Lung (tissue), 12 donors: ENCODE data around the gene FOLR1. TPM values are rescaled to one million over a fixed set of nuclear protein-coding genes. Genes with fewer than 3 reads are reported as not detected.
A peak's percentile ranks its signal among the peaks of the same experiment; 100 is the strongest.
"Not testable (repeated sequence)": the region's sequence is repeated elsewhere in the genome, so short reads cannot be mapped to it uniquely, and the experiment has no call there.

Source experiments
- ATAC-seq: fragments of 200-7000 bp; cut with Tn5 transposase; one replicate; pipeline ENCODE4 v1.9.1; 2020; ENCODE audit warnings: moderate number of reproducible peaks; ENCODE audit not compliant: insufficient read depth, low FRiP score
- DNase-seq, 3 donors: peaks; one replicate each; pipeline ENCODE4 v3.0.0-alpha.2; 2013 to 2017
- H3K27ac ChIP-seq, 2 donors: one replicate each; pipeline ENCODE4 v1.5.1; 2013; ENCODE audit warnings: mild to moderate bottlenecking in 2 of 2, moderate library complexity in 2 of 2, control low read depth in 1 of 2, inconsistent platforms in 1 of 2, low read depth in 1 of 2, low read length in 1 of 2
- H3K27me3 ChIP-seq, 3 donors: one replicate each; pipeline ENCODE4 v1.5.1; 2013; ENCODE audit warnings: low read length in 2 of 3; ENCODE audit not compliant: control insufficient read depth in 3 of 3, insufficient read depth in 3 of 3
- H3K36me3 ChIP-seq, 4 donors: one replicate each; pipeline ENCODE4 v1.5.1; 2013; ENCODE audit warnings: low read length in 4 of 4, mild to moderate bottlenecking in 1 of 4, moderate library complexity in 1 of 4; ENCODE audit not compliant: control insufficient read depth in 4 of 4, insufficient read depth in 4 of 4
- H3K4me1 ChIP-seq, 5 donors: one replicate each; pipeline ENCODE4 v1.5.1; 2013; ENCODE audit warnings: low read length in 5 of 5, mild to moderate bottlenecking in 2 of 5, moderate library complexity in 1 of 5; ENCODE audit not compliant: control insufficient read depth in 5 of 5, insufficient read depth in 5 of 5
- H3K4me3 ChIP-seq: one replicate; pipeline ENCODE4 v1.5.1; 2013; ENCODE audit warnings: mild to moderate bottlenecking, control low read depth, moderate library complexity
- H3K9ac ChIP-seq, 2 donors: one replicate each; pipeline ENCODE4 v1.5.1; 2013; ENCODE audit warnings: low read length in 2 of 2, control low read depth in 1 of 2; ENCODE audit not compliant: insufficient read depth in 1 of 2
- H3K9me3 ChIP-seq, 4 donors: one replicate each; pipeline ENCODE4 v1.5.1; 2013; ENCODE audit warnings: low read length in 3 of 4, mild to moderate bottlenecking in 1 of 4, moderate library complexity in 1 of 4; ENCODE audit not compliant: control insufficient read depth in 4 of 4, insufficient read depth in 3 of 4
- WGBS, 2 donors: extraction: QIAGEN DNeasy Blood & Tissue Kit; methylation state at CpG; one replicate each; pipeline ENCODE4 v1.1.7; 2013; 5-methylcytosine and 5-hydroxymethylcytosine counted together
- polyA plus RNA-seq, 2 donors: library from polyadenylated mRNA; stranded (reverse); fragments of 200-250 nt; gene quantifications; one replicate each; pipeline ENCODE4 v1.2.1, GENCODE V29; 2013
- total RNA-seq, 2 donors: library from RNA; depleted of rRNA in 1 of 2; stranded (reverse); fragments of >200 nt in 1 of 2; gene quantifications; one replicate each; pipeline ENCODE4 v1.2.1, GENCODE V29; 2014 to 2021
- TF ChIP-seq, protein P1 (sequence below): IDR thresholded peaks from 2 replicates; pipeline ENCODE4 v1.5.1; 2012; ENCODE audit warnings: mild to moderate bottlenecking; ENCODE audit errors: control extremely low read depth, extremely low read depth
- donor health status: control.
- donor health status: control.
- donor health status: Bipolar disorder and iron deficiency.
- donor health status: healthy.
- donor health status: DM: yes; HTN: yes; CAD: no.

FOLR1 gene
- total and polyA plus RNA-seq, 4 donors, result 76.0 to 212 (median 151) TPM

DNA sequence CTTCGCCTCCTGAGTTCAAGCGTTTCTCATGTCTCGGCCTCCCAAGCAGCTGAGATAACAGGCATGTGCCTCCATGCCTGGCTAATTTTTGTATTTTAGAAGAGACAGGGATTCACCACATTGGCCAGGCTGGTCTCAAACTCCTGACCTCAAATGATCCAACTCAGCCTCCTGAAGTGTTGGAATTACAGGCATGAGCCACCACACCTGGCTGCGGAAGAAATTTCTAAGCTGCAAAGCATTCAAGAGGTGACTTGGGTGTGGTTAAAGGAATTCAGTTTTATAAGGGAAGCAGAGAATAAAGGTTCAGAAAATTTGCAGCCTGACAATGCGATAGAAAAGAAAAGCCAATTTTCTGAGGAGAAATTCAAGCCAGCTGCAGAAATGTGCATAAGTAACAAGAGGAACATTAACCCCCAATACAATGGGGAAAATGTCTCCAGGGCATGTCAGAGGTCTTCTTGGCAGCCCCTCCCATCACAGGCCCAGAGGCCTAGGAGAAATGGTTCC lies 22.8 kb upstream of the FOLR1 start:
- not testable (repeated sequence) for H3K4me1 ChIP-seq, H3K27me3 ChIP-seq, H3K9ac ChIP-seq, H3K36me3 ChIP-seq, H3K4me3 ChIP-seq, H3K9me3 ChIP-seq, ATAC-seq, DNase-seq
- WGBS, 2 donors, result 85 to 89% methylated on average over 5 of the region's 5 CpGs
- peak overlapping the region in 1 of 2 donors; percentile 22 for H3K27ac ChIP-seq

DNA sequence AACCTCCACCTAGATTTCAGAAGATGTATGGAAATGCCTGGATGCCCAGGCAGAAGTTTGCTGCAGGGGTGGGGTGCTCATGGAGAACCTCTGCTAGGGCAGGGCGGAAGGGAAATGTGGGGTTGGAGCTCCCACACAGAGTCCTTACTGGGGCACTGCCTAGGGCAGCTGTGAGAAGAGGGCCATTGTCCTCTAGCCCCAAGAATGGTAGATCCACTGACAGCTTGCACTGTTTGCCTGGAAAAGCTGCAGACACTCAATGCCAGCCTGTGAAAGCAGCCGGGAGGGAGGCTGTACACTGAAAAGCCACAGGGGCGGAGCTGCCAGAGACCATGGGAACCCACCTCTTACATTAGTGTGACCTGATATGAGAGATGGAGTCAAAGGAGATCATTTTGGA lies 22.2 kb upstream of the FOLR1 start:
- not testable (repeated sequence) for H3K36me3 ChIP-seq, H3K4me1 ChIP-seq, H3K27ac ChIP-seq, H3K27me3 ChIP-seq, DNase-seq, H3K9ac ChIP-seq, H3K4me3 ChIP-seq, H3K9me3 ChIP-seq, ATAC-seq
- 77 to 83% methylated on average over 3 of the region's 3 CpGs for WGBS, 2 donors

DNA sequence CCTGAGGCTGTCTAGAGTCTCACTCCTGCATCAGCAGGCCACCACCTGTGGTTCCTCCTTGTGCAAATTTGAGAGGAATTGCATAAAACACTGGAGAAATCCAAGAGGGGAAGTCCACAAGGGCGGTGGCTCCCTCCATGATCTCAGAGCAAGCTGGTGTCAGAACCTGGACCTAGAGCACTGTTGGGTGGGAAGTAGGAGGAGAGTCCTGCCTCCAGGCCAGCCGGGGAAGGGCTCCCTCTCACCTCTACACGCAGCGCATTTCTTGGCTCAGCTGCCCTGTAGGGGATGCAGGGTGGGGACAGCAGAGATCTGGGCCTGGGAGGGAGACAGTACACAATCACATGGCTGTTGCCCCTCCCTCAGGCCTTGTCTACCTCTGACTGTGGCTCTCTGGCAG lies 19.9 kb upstream of the FOLR1 start:
- 66 to 81% methylated on average over 4 of the region's 4 CpGs for WGBS, 2 donors
- not testable (repeated sequence) for H3K27me3 ChIP-seq, H3K27ac ChIP-seq, H3K9ac ChIP-seq, H3K4me3 ChIP-seq, H3K36me3 ChIP-seq, DNase-seq, H3K4me1 ChIP-seq, H3K9me3 ChIP-seq
- ATAC-seq, result peak; percentile 34

DNA sequence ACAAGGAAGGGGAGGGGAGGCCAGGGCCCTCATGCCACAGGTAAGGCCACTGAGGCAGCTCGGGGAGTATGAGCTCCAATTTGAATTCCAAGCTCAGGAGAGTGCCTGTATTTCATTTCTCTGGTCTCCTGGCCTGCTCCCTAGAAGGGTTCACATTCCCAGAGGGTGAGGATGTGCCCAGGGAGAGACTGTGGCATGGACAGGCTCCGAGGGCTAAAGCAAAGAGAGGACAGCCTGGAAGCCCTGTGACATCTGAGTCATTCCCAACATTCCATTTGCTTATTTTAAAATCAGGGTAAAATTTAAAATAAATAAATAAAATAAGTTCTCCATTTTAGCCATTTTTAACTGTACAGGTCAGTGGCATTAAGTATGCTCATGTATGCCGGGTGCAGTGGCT lies 18.6 kb upstream of the FOLR1 start:
- H3K4me3 ChIP-seq, result no peak overlapping the region

DNA sequence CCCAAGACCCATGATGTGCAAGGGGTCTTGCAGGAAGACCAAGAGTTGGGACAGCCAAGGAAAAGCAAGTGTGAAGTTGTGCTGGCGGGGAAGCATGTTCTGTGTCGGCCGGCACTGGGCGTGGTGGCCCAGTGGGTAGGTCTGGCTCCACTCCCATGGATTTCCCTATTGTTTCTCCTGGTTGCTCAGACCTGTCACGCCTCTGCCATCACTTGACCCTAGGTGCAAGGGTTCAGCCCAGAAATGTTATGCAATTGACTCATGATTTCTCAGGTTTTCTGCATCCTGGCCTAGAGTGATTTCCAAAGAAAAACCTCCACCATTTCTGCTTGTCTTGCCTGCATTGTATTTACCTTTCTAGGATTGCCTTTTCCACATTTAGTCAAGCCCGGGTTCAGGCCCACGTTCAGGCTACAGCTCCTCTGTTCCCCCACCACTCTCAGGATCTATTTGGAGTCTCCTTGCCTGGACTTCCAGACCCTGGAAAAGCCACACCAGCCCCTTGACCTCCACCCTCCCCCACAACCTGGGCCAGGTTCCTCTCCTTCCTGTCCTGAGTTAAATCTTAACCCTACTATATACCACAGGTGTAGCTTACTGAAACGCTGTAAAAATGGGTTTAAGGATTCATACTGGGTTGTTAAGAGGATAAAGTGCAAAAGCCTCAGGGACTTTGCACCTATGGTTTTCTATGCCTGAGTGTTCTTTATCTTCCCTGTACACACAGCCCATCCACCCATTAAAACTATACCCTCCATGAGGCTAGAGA lies 17.5 kb upstream of the FOLR1 start:
- H3K9ac ChIP-seq, result no peak overlapping the region
- H3K27ac ChIP-seq, result no peak overlapping the region
- WGBS, 2 donors, result 76 to 82% methylated on average over 8 of the region's 8 CpGs
- DNase-seq (no peak), ATAC-seq (no peak)
- no peaks in the 10 kb centered on the region for H3K4me1 ChIP-seq
- H3K9me3 ChIP-seq, result no peaks in the 10 kb centered on the region
- no peak overlapping the region for H3K4me3 ChIP-seq
- no peaks in the 10 kb centered on the region for H3K27me3 ChIP-seq
- H3K36me3 ChIP-seq, result no peaks in the 10 kb centered on the region
- TF ChIP-seq, protein P1, sequence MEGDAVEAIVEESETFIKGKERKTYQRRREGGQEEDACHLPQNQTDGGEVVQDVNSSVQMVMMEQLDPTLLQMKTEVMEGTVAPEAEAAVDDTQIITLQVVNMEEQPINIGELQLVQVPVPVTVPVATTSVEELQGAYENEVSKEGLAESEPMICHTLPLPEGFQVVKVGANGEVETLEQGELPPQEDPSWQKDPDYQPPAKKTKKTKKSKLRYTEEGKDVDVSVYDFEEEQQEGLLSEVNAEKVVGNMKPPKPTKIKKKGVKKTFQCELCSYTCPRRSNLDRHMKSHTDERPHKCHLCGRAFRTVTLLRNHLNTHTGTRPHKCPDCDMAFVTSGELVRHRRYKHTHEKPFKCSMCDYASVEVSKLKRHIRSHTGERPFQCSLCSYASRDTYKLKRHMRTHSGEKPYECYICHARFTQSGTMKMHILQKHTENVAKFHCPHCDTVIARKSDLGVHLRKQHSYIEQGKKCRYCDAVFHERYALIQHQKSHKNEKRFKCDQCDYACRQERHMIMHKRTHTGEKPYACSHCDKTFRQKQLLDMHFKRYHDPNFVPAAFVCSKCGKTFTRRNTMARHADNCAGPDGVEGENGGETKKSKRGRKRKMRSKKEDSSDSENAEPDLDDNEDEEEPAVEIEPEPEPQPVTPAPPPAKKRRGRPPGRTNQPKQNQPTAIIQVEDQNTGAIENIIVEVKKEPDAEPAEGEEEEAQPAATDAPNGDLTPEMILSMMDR, result no peak

More for the DNA sequence above, 18.6 kb upstream of the FOLR1 start:
- Histone ChIP-seq H3K4me1 (no peaks in the 10 kb centered on the region), H3K9me3 (no peaks in the 10 kb centered on the region), H3K36me3 (no peaks in the 10 kb centered on the region), H3K27me3 (no peaks in the 10 kb centered on the region), H3K9ac (no peak overlapping the region), H3K27ac (no peak overlapping the region)
- TF ChIP-seq, protein P1, result no peak
- 87 to 93% methylated on average over 3 of the region's 3 CpGs for WGBS, 2 donors
- DNase-seq (no peak), ATAC-seq (no peak)
